ENCODE data around the gene WDFY2. TPM values are rescaled to one million over a fixed set of nuclear protein-coding genes. Genes with fewer than 3 reads are reported as not detected.

WDFY2 gene
- total and polyA plus RNA-seq, 2 of the 13 experiments (the other 11 are each of a cell fraction or from before 2014, with no cell fraction given): 22.6 to 27.0 TPM

- TF ChIP-seq ZNF101 (CRISPR knock-in tag; IDR thresholded peaks at IDR 0.05; ENCODE audit: borderline replicate concordance, low read depth): no peak
- peak; percentile 39; the same call in 1 of the 2 replicates for TF ChIP-seq ZFY (CRISPR knock-in tag; IDR thresholded peaks at IDR 0.05)
- peak; percentile 67; the same call in 1 of the 2 replicates for TF ChIP-seq KMT2A (CRISPR knock-in tag; IDR thresholded peaks at IDR 0.05)
- no peak for TF ChIP-seq CHD4 (IDR thresholded peaks at IDR 0.05; ENCODE audit: borderline replicate concordance, low read length)
- TF ChIP-seq BORCS8-MEF2B (CRISPR knock-in tag; IDR thresholded peaks at IDR 0.05): 0 out of 2 replicates have a peak, but pooled peaks have one; percentile 27
- TF ChIP-seq ZNF674 (CRISPR knock-in tag; IDR thresholded peaks at IDR 0.05; ENCODE audit: low read depth): no peak
- no peak for TF ChIP-seq FOXP1 (IDR thresholded peaks at IDR 0.05)
- TF ChIP-seq FOXP1 (CRISPR knock-in tag; IDR thresholded peaks at IDR 0.05): peak; percentile 76
- TF ChIP-seq ERF (CRISPR knock-in tag; IDR thresholded peaks at IDR 0.05): peak; percentile 87
- peak; percentile 94 for TF ChIP-seq TCF7 (IDR thresholded peaks at IDR 0.05; ENCODE audit: low read depth)
- TF ChIP-seq KDM6A (CRISPR knock-in tag; IDR thresholded peaks at IDR 0.05; ENCODE audit: low read depth): peak; percentile 56; the same call in 1 of the 2 replicates
- TF ChIP-seq, protein P1, sequence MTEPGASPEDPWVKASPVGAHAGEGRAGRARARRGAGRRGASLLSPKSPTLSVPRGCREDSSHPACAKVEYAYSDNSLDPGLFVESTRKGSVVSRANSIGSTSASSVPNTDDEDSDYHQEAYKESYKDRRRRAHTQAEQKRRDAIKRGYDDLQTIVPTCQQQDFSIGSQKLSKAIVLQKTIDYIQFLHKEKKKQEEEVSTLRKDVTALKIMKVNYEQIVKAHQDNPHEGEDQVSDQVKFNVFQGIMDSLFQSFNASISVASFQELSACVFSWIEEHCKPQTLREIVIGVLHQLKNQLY (CRISPR knock-in tag; IDR thresholded peaks at IDR 0.05): peak; percentile 56; the same call in 1 of the 2 replicates
- TF ChIP-seq BRD4 (CRISPR knock-in tag; IDR thresholded peaks at IDR 0.05): no peak; the same call in 1 of the 2 replicates
- TF ChIP-seq TMF1 (CRISPR knock-in tag; IDR thresholded peaks at IDR 0.05; ENCODE audit: low read depth): no peak
- no peak for TF ChIP-seq RFX1 (IDR thresholded peaks at IDR 0.05)
- TF ChIP-seq FOXC1 (CRISPR knock-in tag; IDR thresholded peaks at IDR 0.05; ENCODE audit: borderline replicate concordance): no peak; the same call in 1 of the 2 replicates
- no peak for TF ChIP-seq ZNF816 (CRISPR knock-in tag; IDR thresholded peaks at IDR 0.05; ENCODE audit: borderline replicate concordance)
- no peak for TF ChIP-seq ZMAT3 (CRISPR knock-in tag; conservative IDR thresholded peaks at IDR 0.05)
- TF ChIP-seq HHEX (CRISPR knock-in tag; IDR thresholded peaks at IDR 0.05): no peak
- no peak for TF ChIP-seq SMARCC2 (IDR thresholded peaks at IDR 0.05)
- no peak for TF ChIP-seq ZNF639 (CRISPR knock-in tag; conservative IDR thresholded peaks at IDR 0.05)
- no peak for TF ChIP-seq KLF6 (CRISPR knock-in tag; IDR thresholded peaks at IDR 0.05)
These were observed 36.1 kb downstream of the WDFY2 start (continued) for GRCh38 chr13:51620165-51620983.

All from HepG2 (cell line).